Measurements from ENCODE around the gene PCBP3.

PCBP3 gene

DNA sequence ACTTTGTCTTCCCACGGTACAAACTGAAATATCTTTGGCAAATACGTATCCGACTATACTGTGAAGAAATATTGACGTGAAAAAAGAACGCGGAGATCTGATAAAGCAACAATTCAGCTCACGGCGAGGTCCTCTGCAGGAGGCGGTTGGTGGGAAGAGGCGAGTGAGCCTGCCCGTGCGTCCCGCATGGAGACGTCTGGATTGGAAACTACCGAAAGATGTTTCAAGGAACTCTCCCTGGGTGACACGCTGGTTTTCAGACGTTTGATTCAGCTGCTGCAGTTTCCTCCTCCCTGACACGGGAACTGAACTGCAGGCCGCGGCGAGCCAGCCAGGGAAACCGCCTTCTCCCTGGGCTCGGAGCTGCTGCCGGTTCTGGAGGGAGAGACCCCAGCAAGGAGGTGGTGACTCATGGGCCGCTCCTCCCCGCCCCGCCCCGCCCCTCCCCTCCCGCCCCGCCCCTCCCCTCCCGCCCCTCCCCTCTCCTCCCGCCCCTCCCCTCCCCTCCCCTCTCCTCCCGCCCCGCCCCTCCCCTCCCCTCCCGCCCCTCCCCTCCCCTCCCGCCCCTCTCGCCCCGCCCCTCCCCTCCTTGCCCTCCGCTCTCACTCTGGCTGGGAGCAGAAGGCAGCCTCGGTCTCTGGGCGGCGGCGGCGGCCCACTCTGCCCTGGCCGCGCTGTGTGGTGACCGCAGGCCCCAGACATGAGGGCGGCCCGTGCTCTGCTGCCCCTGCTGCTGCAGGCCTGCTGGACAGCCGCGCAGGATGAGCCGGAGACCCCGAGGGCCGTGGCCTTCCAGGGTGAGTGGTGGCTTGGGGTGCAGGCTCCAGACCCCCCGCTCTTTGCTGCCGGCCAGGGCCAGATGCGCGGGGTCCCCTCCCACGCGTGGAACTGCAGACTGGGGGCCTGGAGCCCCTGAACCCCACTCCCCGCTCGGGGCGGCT lies 337.9 kb downstream of the PCBP3 start, which contains the start of gene COL6A1:
TSS of gene COL6A1 (plus strand) at position 620 of the 941 bp plus-strand sequence. CDS start at position 701, 81 bp downstream.
- H3K4me3 ChIP-seq (ENCODE audit: low read length): peak within 1 kb of the TSS; percentile 59
- TF ChIP-seq, protein P1, sequence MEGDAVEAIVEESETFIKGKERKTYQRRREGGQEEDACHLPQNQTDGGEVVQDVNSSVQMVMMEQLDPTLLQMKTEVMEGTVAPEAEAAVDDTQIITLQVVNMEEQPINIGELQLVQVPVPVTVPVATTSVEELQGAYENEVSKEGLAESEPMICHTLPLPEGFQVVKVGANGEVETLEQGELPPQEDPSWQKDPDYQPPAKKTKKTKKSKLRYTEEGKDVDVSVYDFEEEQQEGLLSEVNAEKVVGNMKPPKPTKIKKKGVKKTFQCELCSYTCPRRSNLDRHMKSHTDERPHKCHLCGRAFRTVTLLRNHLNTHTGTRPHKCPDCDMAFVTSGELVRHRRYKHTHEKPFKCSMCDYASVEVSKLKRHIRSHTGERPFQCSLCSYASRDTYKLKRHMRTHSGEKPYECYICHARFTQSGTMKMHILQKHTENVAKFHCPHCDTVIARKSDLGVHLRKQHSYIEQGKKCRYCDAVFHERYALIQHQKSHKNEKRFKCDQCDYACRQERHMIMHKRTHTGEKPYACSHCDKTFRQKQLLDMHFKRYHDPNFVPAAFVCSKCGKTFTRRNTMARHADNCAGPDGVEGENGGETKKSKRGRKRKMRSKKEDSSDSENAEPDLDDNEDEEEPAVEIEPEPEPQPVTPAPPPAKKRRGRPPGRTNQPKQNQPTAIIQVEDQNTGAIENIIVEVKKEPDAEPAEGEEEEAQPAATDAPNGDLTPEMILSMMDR (conservative IDR thresholded peaks at IDR 0.05; ENCODE audit: low read depth, low read length): no peak
- peak; percentile 43 for DNase-seq (ENCODE audit: low read depth)

- DNase-seq (ENCODE audit: low read depth): no peak
- TF ChIP-seq, protein P1 (conservative IDR thresholded peaks at IDR 0.05; ENCODE audit: low read depth, low read length): no peak
- peak overlapping the region; percentile 59 for H3K4me3 ChIP-seq (ENCODE audit: low read length)
Measured at GRCh38 chr21:45982092-45982757, 338.7 kb downstream of the PCBP3 start.

DNA sequence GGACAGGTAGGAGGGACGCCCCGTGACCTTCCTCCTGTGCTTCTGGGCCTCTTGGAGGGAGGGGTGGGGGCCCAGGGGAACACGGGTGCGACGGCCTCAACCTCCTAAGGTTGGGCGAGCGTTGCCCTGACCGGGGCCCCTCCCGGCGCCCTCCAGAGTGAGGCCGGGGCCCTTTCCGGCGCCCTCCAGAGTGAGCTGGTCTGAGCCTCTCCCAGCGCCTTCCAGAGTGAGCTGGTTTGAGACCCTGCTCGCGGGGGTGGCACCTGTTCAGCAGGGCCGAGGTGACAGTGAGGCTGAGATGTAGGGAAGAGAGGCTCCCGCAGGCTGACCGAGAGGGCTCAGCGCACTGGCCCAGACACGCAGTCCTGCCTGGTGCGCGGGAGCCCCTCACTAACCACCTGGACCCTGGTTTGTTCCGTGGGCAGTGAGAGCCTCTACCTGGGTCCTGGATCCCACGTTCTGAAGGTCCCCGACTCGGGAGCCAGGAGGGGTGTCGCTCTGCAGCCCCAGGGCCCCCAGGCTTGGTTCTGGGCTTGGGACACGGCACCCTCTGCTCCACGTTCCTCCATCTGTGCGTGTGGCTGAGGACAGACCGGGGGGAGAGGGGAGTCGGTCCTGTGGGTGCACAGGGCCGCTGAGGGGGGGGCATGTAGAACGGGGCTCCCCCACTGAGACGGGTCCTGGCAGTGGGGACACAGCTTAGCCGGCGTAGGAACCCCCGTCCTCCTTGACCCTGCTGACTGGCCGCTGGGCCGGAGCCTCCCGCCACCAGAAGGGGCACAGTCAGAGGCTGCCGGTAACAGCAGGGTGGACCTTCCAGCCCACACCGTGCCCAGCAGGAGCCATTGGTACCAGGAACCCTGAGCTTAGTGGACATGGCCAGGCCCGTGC lies 339.5 kb downstream of the PCBP3 start:
- TF ChIP-seq, protein P1 (conservative IDR thresholded peaks at IDR 0.05; ENCODE audit: low read depth, low read length): no peak
- H3K4me3 ChIP-seq (ENCODE audit: low read length): peak overlapping the region; percentile 59
- no peak for DNase-seq (ENCODE audit: low read depth)

DNA sequence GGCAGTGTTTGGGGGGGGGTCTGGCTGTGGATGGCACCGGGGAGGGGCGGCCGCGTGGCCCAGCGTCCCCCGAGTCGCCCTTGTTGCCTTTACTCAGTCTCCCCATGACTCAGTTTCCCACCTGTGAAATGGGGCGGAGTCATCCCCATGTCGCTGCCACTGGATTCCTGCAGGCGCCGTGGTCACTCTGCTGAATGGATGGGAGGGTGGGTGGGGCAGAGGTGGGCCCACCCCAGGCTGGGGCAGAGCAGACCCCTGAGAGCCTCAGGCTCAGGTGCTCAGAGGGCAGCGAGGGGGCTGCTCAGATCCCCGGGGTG lies 340.1 kb downstream of the PCBP3 start:
- no peak overlapping the region for H3K4me3 ChIP-seq (ENCODE audit: low read length)
- TF ChIP-seq, protein P1 (conservative IDR thresholded peaks at IDR 0.05; ENCODE audit: low read depth, low read length): no peak
- DNase-seq (ENCODE audit: low read depth): no peak

DNA sequence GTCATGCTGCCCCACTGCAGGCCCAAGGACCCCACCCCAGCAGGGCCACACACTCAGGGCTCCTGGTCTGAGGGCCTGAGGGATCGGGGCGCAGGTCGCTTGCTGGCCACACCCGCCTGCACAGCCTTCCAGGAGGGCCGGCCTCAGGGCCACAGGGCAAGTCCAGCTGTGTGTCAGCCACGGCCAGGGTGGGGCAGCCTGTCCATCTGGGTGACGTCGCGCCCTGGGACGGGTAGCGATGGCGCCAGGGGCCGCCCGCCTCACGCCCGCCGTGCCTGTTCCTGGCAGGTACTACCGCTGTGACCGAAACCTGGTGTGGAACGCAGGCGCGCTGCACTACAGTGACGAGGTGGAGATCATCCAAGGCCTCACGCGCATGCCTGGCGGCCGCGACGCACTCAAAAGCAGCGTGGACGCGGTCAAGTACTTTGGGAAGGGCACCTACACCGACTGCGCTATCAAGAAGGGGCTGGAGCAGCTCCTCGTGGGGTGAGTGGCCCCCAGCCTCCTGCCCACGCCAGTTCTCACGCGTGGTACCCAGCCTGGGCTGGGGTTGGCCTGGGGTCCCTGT lies 340.5 kb downstream of the PCBP3 start:
- TF ChIP-seq, protein P1 (conservative IDR thresholded peaks at IDR 0.05; ENCODE audit: low read depth, low read length): no peak
- H3K4me3 ChIP-seq (ENCODE audit: low read length): no peak overlapping the region
- DNase-seq (ENCODE audit: low read depth): no peak

DNA sequence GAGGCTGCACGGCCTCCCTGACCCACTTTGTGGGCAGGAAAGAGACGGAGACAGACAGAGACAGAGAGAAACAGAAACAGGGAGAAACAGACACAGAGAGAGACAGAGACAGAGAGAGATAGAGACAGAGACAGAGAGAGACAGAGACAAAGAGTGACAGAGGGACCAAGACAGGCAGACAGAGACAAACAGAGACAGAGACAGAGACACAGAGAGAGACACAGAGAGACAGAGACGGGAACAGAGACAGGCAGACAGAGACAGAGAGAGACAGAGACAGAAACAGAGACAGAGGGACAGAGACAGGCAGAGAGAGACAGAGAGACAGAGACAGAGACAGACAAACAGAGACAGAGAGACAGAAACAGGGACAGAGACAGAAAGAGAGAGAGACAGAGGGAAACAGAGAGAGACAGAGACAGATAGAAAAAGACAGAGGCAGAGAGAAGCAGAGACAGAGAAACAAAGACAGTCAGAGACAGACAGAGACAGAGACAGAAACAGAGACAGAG lies 341.1 kb downstream of the PCBP3 start:
- no peak overlapping the region for H3K4me3 ChIP-seq (ENCODE audit: low read length)
- TF ChIP-seq, protein P1 (conservative IDR thresholded peaks at IDR 0.05; ENCODE audit: low read depth, low read length): no peak
- DNase-seq (ENCODE audit: low read depth): no peak

Measured in retinal pigment epithelial cell (primary cell).